Measurements from ENCODE around the gene C4A. TPM values are rescaled to one million over a fixed set of nuclear protein-coding genes. Genes with fewer than 3 reads are reported as not detected.
"Not testable (repeated sequence)": the region's sequence is repeated elsewhere in the genome, so short reads cannot be mapped to it uniquely, and the experiment has no call there.

C4A gene
- total and polyA plus RNA-seq, 11 donors: 34.5 to 301 (median 79.8) TPM

DNA sequence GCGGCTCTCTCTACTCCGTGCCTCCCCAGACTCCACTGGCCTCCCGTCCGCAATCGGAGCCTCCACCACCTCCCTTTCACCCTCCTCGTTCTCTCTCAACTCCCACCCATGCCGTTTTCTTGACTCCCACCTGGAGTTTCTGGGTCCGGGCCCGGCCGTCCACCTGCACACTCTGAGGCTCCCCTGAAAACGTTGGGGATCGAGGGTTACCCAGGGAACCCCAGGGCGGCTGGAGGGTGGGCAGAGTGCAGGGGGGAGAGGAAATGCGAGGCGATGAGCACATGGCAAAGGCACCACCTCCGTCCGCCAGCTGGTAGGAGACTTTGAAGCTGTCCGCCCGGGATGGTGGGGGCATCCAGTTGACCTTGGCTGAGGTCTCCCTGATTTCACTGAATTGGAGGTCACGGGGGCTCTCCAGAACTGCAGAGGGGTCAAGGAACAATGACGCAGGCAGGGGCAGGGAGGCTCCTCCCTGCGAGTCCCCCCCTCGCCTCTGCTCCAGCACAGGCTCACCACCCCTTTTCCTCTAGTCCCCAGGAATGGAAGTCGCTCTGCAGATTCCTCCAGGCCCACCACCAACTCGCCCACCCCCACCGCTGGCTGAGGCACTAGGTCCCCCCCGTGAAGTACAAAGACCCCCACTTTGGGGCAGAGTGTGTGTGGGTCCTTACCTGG is 29.1 kb downstream of the C4A start:
- DNase-seq: peak in 1 of 5 donors; percentile 44
- H3K27ac ChIP-seq; H3K4me3 ChIP-seq; H3K27me3 ChIP-seq; intact Hi-C loops (cut with DNase I); ATAC-seq; H3K4me1 ChIP-seq; H3K36me3 ChIP-seq; H3K9me3 ChIP-seq: not testable (repeated sequence)
- WGBS, 4 donors: 60 to 84% (median 78%) methylated on average over 4 to 18 of the region's 27 CpGs

DNA sequence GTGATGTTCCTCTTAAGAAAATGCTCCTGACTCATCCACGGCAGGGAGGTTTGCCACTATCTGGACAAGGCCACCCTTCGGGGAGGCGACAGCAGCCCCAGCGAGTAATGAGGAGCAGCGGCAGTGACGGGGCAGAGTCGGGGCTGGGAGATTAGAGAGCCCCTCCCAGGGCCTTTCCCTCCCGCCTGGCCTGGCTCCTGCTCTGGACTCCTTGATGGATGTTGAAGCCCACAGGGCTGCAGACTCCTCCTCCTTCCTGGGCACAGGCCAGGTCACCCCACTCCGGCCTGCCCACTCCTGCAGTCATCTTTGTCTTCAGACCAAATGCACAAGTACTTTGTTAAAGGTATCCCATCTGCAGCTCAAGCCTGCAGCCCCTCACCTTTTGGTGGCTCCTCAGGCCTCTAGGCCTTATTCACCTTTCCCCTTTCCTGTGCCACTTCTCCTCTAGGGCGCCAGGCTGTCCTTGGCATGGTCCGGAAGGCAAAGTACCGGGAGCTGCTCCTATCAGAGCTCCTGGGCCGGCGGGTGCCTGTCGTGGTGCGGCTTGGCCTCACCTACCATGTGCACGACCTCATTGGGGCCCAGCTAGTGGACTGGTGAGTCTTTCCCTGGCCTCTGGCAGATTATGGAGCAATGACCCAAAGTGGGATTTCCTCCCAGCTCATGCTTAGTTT is 31.2 kb downstream of the C4A start:
- H3K27me3 ChIP-seq; H3K9me3 ChIP-seq; H3K27ac ChIP-seq; H3K36me3 ChIP-seq; H3K4me1 ChIP-seq; intact Hi-C loops (cut with DNase I); H3K4me3 ChIP-seq: not testable (repeated sequence)
- 80 to 89% (median 85%) methylated on average over 13 to 17 of the region's 17 CpGs for WGBS, 4 donors
- DNase-seq (peak in 2 of 5 donors; percentile 19 to 36), ATAC-seq (peak in 1 of 4 donors; percentile 12)

DNA sequence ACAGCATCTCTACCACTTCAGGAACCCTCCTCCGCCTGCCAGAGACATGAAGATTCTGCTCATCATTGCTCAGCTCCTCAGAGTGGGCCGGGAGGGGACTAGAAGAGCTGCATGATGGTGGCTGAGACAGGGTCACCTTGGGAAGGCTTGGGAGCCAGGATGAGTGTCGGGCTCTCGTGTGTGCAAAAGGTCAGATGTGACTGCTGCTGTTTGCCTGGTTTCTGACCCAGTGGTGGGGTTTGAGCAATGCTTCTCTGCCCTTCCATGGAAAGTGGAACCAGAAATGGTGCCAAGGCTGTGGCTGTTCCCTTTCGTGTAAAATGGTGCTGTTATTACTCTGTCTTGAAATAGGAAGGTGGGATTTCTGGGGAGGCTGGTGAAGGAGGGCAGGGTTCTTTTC is 31.9 kb downstream of the C4A start:
- ATAC-seq; H3K27ac ChIP-seq; H3K9me3 ChIP-seq; DNase-seq; H3K4me3 ChIP-seq; H3K27me3 ChIP-seq; H3K4me1 ChIP-seq; H3K36me3 ChIP-seq; intact Hi-C loops (cut with DNase I): not testable (repeated sequence)
- no CpG with 5 or more reads among the region's 5 CpGs for WGBS, 4 donors

DNA sequence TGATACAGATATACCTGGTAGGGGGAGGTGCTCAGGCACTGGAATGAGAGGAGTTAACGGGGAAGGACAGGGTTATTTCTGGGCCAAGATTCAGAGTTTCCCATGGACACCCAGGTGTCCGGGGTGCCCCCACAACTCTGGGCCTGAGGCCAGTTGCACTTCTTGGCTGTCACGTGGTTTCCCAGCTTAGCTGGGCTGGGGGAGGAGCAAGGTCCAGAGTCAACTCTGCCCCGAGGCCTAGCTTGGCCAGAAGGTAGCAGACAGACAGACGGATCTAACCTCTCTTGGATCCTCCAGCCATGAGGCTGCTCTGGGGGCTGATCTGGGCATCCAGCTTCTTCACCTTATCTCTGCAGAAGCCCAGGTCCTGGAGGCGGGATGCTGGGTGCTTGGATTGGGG is 32.7 kb downstream of the C4A start, which contains the start of gene C4B:
Gene C4B, plus strand, starts transcription at position 249 of the 400 bp plus-strand sequence. Its CDS starts 51 bp downstream, at position 300.
- DNase-seq; H3K4me1 ChIP-seq; intact Hi-C loops (cut with DNase I); H3K27me3 ChIP-seq; H3K4me3 ChIP-seq; H3K36me3 ChIP-seq; H3K27ac ChIP-seq; H3K9me3 ChIP-seq: not testable (repeated sequence)
- no CpG with 5 or more reads among the region's 6 CpGs for WGBS, 4 donors
- ATAC-seq: peak; percentile 80 to 90 (median 85)

DNA sequence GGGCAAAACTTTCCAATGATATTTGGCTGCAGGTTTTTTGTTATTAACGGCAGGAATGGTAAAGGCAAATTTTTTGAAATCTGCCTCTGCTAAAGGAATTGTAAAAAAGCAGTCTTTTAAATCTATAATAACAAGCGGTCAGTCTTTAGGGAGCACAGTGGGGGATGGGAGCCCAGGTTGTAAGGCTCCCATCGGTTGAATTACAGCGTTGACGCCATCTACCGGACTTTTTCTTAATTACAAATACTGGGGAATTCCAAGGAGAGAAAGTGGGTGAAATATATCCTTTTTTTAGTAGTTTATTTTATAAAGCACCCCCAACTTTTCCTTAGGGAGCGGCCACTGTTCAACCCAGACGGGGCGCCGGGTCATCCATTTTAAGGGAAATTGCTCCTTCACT is 40.2 kb downstream of the C4A start:
- H3K4me3 ChIP-seq; H3K9me3 ChIP-seq; intact Hi-C loops (cut with DNase I); H3K36me3 ChIP-seq; DNase-seq; H3K4me1 ChIP-seq; H3K27me3 ChIP-seq; H3K27ac ChIP-seq: not testable (repeated sequence)
- no CpG with 5 or more reads among the region's 10 CpGs for WGBS, 4 donors
- ATAC-seq: peak in 1 of 4 donors; percentile 9

DNA sequence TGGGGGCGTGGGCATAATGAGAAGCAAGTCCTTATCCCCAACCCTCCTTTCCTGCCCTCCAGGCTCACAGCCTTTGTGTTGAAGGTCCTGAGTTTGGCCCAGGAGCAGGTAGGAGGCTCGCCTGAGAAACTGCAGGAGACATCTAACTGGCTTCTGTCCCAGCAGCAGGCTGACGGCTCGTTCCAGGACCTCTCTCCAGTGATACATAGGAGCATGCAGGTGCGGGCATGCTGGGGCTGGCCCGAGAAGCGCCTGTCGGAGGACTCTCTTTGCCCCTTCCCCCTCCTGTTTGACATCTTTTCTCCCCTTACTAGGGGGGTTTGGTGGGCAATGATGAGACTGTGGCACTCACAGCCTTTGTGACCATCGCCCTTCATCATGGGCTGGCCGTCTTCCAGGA is 46.8 kb downstream of the C4A start:
- H3K27ac ChIP-seq; H3K4me3 ChIP-seq; DNase-seq; H3K27me3 ChIP-seq; intact Hi-C loops (cut with DNase I); ATAC-seq; H3K9me3 ChIP-seq; H3K4me1 ChIP-seq; H3K36me3 ChIP-seq: not testable (repeated sequence)
- 88 to 92% (median 91%) methylated on average over 7 of the region's 10 CpGs; no CpG with 5 or more reads in 1 of the 4 donors for WGBS, 4 donors

DNA sequence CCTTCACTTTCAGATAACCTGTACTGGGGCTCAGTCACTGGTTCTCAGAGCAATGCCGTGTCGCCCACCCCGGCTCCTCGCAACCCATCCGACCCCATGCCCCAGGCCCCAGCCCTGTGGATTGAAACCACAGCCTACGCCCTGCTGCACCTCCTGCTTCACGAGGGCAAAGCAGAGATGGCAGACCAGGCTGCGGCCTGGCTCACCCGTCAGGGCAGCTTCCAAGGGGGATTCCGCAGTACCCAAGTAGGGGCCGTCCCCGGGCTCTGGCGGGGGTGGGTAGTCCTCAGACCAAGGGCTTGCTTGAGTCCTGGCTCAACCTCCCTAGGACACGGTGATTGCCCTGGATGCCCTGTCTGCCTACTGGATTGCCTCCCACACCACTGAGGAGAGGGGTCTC is 47.7 kb downstream of the C4A start:
- H3K9me3 ChIP-seq; H3K27ac ChIP-seq; H3K27me3 ChIP-seq; H3K36me3 ChIP-seq; H3K4me1 ChIP-seq; intact Hi-C loops (cut with DNase I); ATAC-seq; H3K4me3 ChIP-seq: not testable (repeated sequence)
- 90 to 94% (median 91%) methylated on average over 5 to 8 of the region's 14 CpGs; no CpG with 5 or more reads in 1 of the 4 donors for WGBS, 4 donors
- peak in 1 of 5 donors; percentile 21 for DNase-seq

DNA sequence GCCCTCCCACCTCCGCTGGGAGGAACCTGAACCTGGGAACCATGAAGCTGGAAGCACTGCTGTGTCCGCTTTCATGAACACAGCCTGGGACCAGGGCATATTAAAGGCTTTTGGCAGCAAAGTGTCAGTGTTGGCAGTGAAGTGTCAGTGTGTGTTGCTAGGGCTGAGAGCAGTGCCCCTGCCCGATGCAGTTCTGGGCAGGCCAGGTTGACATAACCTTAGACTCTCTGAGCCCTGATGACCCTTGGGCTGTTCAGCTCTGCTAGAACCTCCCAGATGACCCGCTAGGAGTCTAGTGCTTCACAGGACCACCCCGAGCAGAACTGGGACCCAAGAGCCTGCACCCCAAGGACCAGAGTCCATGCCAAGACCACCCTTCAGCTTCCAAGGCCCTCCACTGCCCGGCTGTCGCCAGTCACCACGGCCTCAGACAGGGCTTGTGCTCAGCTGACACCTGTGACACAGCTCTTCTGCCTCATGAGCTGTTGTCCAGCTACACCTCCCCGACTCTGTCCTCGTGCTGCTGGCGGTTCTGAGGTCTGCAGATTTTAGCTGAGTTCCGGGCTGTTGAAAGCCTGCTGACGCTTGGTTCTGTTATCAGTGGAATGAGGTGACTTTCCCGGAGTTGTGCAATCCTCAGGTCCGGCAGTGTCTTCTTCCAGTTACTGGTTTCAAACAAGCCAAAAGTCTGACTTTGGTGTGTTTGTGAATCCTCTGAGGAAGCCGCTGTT is 53.6 kb downstream of the C4A start:
- H3K27ac ChIP-seq; DNase-seq; H3K27me3 ChIP-seq; H3K9me3 ChIP-seq; intact Hi-C loops (cut with DNase I); H3K4me1 ChIP-seq; H3K36me3 ChIP-seq; H3K4me3 ChIP-seq: not testable (repeated sequence)
- ATAC-seq: peak in 2 of 4 donors; percentile 37 to 38
- no CpG with 5 or more reads among the region's 16 CpGs for WGBS, 4 donors

DNA sequence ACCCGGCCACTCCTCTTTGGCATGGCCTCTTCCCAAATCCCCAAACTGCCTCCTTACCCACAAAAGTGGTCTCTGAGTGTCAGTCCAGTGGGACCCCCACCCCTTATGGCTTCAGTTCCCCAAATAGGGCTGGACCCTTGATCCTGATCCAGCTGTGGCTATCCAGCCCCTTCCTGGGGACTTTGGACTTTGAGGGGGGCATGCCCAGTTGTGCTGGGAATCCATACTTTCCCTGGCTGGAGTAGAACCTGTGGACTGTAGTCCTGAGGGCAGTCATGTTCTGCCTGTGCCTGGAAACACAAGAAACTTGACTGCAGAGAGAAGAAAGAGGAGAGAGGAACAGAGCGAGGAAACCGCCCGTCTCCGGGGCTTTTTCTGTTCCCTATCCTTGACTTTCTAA is 55.3 kb downstream of the C4A start:
- H3K4me3 ChIP-seq; H3K27ac ChIP-seq; H3K27me3 ChIP-seq; H3K9me3 ChIP-seq; intact Hi-C loops (cut with DNase I); H3K36me3 ChIP-seq; ATAC-seq; H3K4me1 ChIP-seq: not testable (repeated sequence)
- DNase-seq: peak in 1 of 5 donors; percentile 8
- WGBS, 4 donors: 74 to 89% (median 86%) methylated on average over 4 to 5 of the region's 5 CpGs

DNA sequence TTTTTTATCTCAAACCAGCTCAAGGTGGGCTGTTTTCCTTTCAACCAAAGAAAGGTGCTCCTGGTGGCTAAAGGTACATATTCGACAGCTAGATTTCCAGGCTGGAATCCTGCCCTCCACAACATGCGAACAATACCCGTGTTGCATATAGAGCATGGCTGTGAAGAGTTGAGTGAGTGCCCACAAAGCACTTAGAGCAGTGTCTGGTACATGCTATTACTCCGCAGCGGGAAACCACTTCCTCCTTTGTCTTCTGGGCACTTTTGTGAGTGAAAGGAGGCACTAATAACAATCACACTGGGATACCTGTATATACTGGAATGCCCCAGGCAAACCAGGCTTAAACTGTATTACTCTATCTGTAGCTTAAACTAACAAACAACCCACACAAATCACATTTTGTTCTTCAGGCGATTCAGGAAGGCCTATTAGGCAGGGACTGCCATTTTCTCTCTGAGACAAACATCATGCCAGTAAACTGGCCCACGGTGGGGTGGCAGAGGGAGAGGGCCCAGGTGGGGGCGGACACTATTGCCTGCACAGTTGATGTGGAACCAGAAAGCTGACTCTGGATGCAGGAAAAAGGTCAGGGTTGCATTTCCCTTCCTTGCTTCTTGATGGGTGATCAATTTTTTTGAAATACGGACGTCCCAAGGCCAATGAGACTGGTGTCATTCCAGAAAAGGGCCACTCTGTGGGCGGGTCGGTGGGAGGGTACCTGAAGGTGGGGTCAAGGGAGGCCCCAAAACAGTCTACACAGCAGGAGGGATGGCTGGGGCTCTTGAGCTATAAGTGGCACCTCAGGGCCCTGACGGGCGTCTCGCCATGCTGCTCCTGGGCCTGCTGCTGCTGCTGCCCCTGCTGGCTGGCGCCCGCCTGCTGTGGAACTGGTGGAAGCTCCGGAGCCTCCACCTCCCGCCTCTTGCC is 56.0 kb downstream of the C4A start, which contains the start of gene CYP21A2:
Gene CYP21A2, plus strand, starts transcription at position 818 of the 927 bp plus-strand sequence. Its CDS starts 8 bp downstream, at position 826.
- ATAC-seq; H3K9me3 ChIP-seq; H3K27me3 ChIP-seq; H3K27ac ChIP-seq; H3K4me1 ChIP-seq; intact Hi-C loops (cut with DNase I); H3K4me3 ChIP-seq; H3K36me3 ChIP-seq: not testable (repeated sequence)
- WGBS, 4 donors: 76 to 86% (median 80%) methylated on average over 8 to 15 of the region's 19 CpGs
- peak in 1 of 5 donors; percentile 13 for DNase-seq

Data from heart left ventricle (tissue), 16 donors.